HG03097 (cell line): ENCODE results near the gene SOX6.
A peak's percentile ranks its signal among the peaks of the same experiment; 100 is the strongest.

Experiments
- ATAC-seq: cut with Tn5 transposase; IDR thresholded peaks from one replicate; pipeline ENCODE4 v1.9.1; 2021; ENCODE audit not compliant: unreplicated experiment, low FRiP score

The SOX6 gene

GRCh38 chr11:16280256-16280682, 76.1 kb downstream of the SOX6 start:
- ATAC-seq: no peak

- ATAC-seq: no peak
Observed at GRCh38 chr11:16279524-16279923, 76.8 kb downstream of the SOX6 start.

GRCh38 chr11:16278979-16279378, 77.4 kb downstream of the SOX6 start:
- no peak for ATAC-seq

- no peak for ATAC-seq
Observed at GRCh38 chr11:16278273-16278672, 78.1 kb downstream of the SOX6 start.

GRCh38 chr11:16276251-16276650, 80.1 kb downstream of the SOX6 start:
- ATAC-seq: no peak

- ATAC-seq: no peak
Observed at GRCh38 chr11:16271258-16271657, 85.1 kb downstream of the SOX6 start.

- no peak for ATAC-seq
Observed at GRCh38 chr11:16266021-16266420, 90.3 kb downstream of the SOX6 start.

- ATAC-seq: no peak
Observed at GRCh38 chr11:16265022-16265421, 91.3 kb downstream of the SOX6 start.

- no peak for ATAC-seq
Observed at GRCh38 chr11:16262645-16262955, 93.7 kb downstream of the SOX6 start.

GRCh38 chr11:16261836-16262644, 94.3 kb downstream of the SOX6 start:
- peak; percentile 98 for ATAC-seq

- no peak for ATAC-seq
Observed at GRCh38 chr11:16252373-16252772, 104.0 kb downstream of the SOX6 start.

GRCh38 chr11:16248248-16248647, 108.1 kb downstream of the SOX6 start:
- no peak for ATAC-seq

GRCh38 chr11:16242806-16243205, 113.5 kb downstream of the SOX6 start:
- ATAC-seq: peak; percentile 74

GRCh38 chr11:16240687-16241086, 115.7 kb downstream of the SOX6 start:
- ATAC-seq: no peak

GRCh38 chr11:16239141-16240105, 116.9 kb downstream of the SOX6 start:
- no peak for ATAC-seq

GRCh38 chr11:16226245-16226644, 130.1 kb downstream of the SOX6 start:
- no peak for ATAC-seq

- no peak for ATAC-seq
Observed at GRCh38 chr11:16225623-16226022, 130.7 kb downstream of the SOX6 start.

- ATAC-seq: no peak
Observed at GRCh38 chr11:16223558-16223957, 132.8 kb downstream of the SOX6 start.

- ATAC-seq: no peak
Observed at GRCh38 chr11:16217631-16218030, 138.7 kb downstream of the SOX6 start.

- no peak for ATAC-seq
Observed at GRCh38 chr11:16216831-16217230, 139.5 kb downstream of the SOX6 start.

GRCh38 chr11:16215352-16215751, 141.0 kb downstream of the SOX6 start:
- ATAC-seq: no peak

GRCh38 chr11:16211407-16211806, 144.9 kb downstream of the SOX6 start:
- no peak for ATAC-seq
